Measurements from ENCODE around the gene NCK1. TPM values are rescaled to one million over a fixed set of nuclear protein-coding genes. Genes with fewer than 3 reads are reported as not detected.
A peak's percentile ranks its signal among the peaks of the same experiment; 100 is the strongest.
"Not testable (repeated sequence)": the region's sequence is repeated elsewhere in the genome, so short reads cannot be mapped to it uniquely, and the experiment has no call there.

Gene NCK1
- total and polyA plus RNA-seq, 9 of the 15 experiments (the other 6 are each of a cell fraction or from before 2014, with no cell fraction given), result 17.3 to 30.5 (median 25.0) TPM

DNA sequence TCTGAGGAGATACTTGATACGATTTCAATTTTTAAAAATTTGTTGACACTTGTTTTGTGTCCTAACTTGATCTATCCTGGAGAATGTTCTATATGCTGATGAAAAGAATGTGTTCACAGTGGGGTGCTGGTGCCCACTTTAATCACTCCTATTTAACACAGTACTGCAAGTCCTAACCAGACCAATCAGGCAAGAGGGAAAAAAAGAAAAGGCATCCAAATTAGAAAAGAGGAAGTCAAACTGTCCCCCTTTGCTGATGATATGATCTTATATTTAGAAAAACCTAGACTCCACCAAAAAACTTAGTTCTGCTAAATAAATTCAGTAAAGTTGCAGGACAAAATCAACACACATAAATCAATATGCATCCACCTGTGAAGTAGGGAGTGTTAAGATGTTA lies 40.5 kb downstream of the NCK1 start:
- in situ Hi-C loops (cut with MboI); H3K27ac ChIP-seq (ENCODE audit: extremely low read depth, low read depth, low read length); DNase-seq (ENCODE audit: extremely low read depth in 1 of 4, low spot score in 3 of 4); intact Hi-C loops (cut with micrococcal nuclease); BruUV-seq (replicated peaks); H2AFZ ChIP-seq (ENCODE audit: low read depth, low read length); CTCF ChIA-PET (ENCODE audit: low intra/inter-chr PET ratio); H3K9me1 ChIP-seq (ENCODE audit: control insufficient read depth, insufficient read depth, low read length); H3K9ac ChIP-seq (ENCODE audit: insufficient read depth in 1 of 2, low read depth in 2 of 2, low read length in 2 of 2); H3K9me3 ChIP-seq (replicated peaks; ENCODE audit: control insufficient read depth, insufficient read depth, low read depth, low read length); H3K36me3 ChIP-seq (ENCODE audit: control insufficient read depth, insufficient read depth, low read length); H3K27me3 ChIP-seq (ENCODE audit: control insufficient read depth in 2 of 2, insufficient read depth in 2 of 2, low read length in 2 of 2); H3K4me2 ChIP-seq (ENCODE audit: insufficient read depth, low read length); ATAC-seq; H3K4me3 ChIP-seq: not testable (repeated sequence)
- TF ChIP-seq SPI1 (IDR thresholded peaks at IDR 0.05; ENCODE audit: borderline replicate concordance, low read depth, low read length), result peak; percentile 85
- Histone ChIP-seq H4K20me1 (replicated peaks; ENCODE audit: control insufficient read depth, insufficient read depth, low read length) (peaks cover 17% of the 10 kb centered on the region), H3K4me1 (replicated peaks in 1 of 2; ENCODE audit: control insufficient read depth in 2 of 2, insufficient read depth in 2 of 2, low read length in 2 of 2) (peaks cover 10 to 37% of the 10 kb centered on the region in 2 experiments; a peak in 4 of 5 replicates), H3K79me2 (ENCODE audit: control insufficient read depth, insufficient read depth, low read length) (peaks cover 79% of the 10 kb centered on the region)
- FAIRE-seq, result peak; percentile 56
- POLR2A ChIA-PET, result interaction anchor here (0.9 kb wide), 1 partner anchor 55 kb away, joined by 4 read pairs; the partner anchor contains the start of gene IL20RB
- 0% methylated on average over 1 of the region's 1 CpG for WGBS (ENCODE audit: insufficient coverage, low coverage, missing lambda C conversion rate)

GRCh38 chr3:136903899-136904298 lies 41.9 kb downstream of the NCK1 start:
- Histone ChIP-seq H3K36me3 (ENCODE audit: control insufficient read depth, insufficient read depth, low read length) (no peaks in the 10 kb centered on the region), H3K9me1 (ENCODE audit: control insufficient read depth, insufficient read depth, low read length) (no peaks in the 10 kb centered on the region), H3K9ac (ENCODE audit: insufficient read depth in 1 of 2, low read depth in 2 of 2, low read length in 2 of 2) (no peak overlapping the region), H2AFZ (ENCODE audit: low read depth, low read length) (no peak overlapping the region), H3K4me1 (replicated peaks in 1 of 2; ENCODE audit: control insufficient read depth in 2 of 2, insufficient read depth in 2 of 2, low read length in 2 of 2) (peaks cover 10 to 36% of the 10 kb centered on the region in 2 experiments; a peak in 4 of 5 replicates), H3K4me2 (ENCODE audit: insufficient read depth, low read length) (no peak overlapping the region), H4K20me1 (replicated peaks; ENCODE audit: control insufficient read depth, insufficient read depth, low read length) (peaks cover 10% of the 10 kb centered on the region), H3K27ac (ENCODE audit: extremely low read depth, low read depth, low read length) (no peak overlapping the region), H3K9me3 (replicated peaks; ENCODE audit: control insufficient read depth, insufficient read depth, low read depth, low read length) (no peaks in the 10 kb centered on the region), H3K27me3 (ENCODE audit: control insufficient read depth in 2 of 2, insufficient read depth in 2 of 2, low read length in 2 of 2) (no peaks in the 10 kb centered on the region), H3K4me3 (no peak overlapping the region), H3K79me2 (ENCODE audit: control insufficient read depth, insufficient read depth, low read length) (peaks cover 85% of the 10 kb centered on the region)
- in situ Hi-C loops (cut with MboI) (no loop called here), intact Hi-C loops (cut with micrococcal nuclease) (no loop called here)
- ATAC-seq (no peak), FAIRE-seq (no peak), DNase-seq (ENCODE audit: extremely low read depth in 1 of 4, low spot score in 3 of 4) (no peak)
- BruUV-seq (replicated peaks), result no TSS peak
- 86% methylated on average over 1 of the region's 1 CpG for WGBS (ENCODE audit: insufficient coverage, low coverage, missing lambda C conversion rate)
- TF ChIP-seq OTX1 (CRISPR knock-in tag; IDR thresholded peaks at IDR 0.05), result no peak
- no peak for TF ChIP-seq PHF21A (IDR thresholded peaks at IDR 0.05; ENCODE audit: borderline replicate concordance, low read depth)
- no peak for TF ChIP-seq POLR2A (conservative IDR thresholded peaks at IDR 0.05)
- peak; percentile 62 for TF ChIP-seq ZFP1 (CRISPR knock-in tag; IDR thresholded peaks at IDR 0.05)
- no peak for TF ChIP-seq TFAM (CRISPR knock-in tag; conservative IDR thresholded peaks at IDR 0.05)
- POLR2A ChIA-PET, result no interaction called here
- CTCF ChIA-PET (ENCODE audit: low intra/inter-chr PET ratio), result no interaction called here
